Retinal pigment epithelial cell (primary cell): ENCODE data around the gene KRTAP9-9.

Experiments used
- DNase-seq: peaks from one replicate; pipeline ENCODE4 v3.0.0-alpha.2; 2010; ENCODE audit warnings: low read depth
- H3K4me3 ChIP-seq: 2 replicates; pipeline ENCODE4 v1.5.1; 2011; ENCODE audit warnings: mild to moderate bottlenecking, low read length, control low read depth, moderate library complexity
- CTCF ChIP-seq: conservative IDR thresholded peaks from 2 replicates; pipeline ENCODE4 v1.5.1; 2011; ENCODE audit warnings: low read depth, low read length, control low read depth, inconsistent platforms

Gene KRTAP9-9

GRCh38 chr17:41301204-41301790 lies 46.1 kb downstream of the KRTAP9-9 start:
- no peak for DNase-seq
- H3K4me3 ChIP-seq = no peak overlapping the region
- TF ChIP-seq CTCF = no peak

GRCh38 chr17:41301916-41302901 lies 47.0 kb downstream of the KRTAP9-9 start, which contains the start of gene KRTAP29-1:
Gene KRTAP29-1, minus strand, starts transcription at chr17:41302851. Its CDS starts 0 bp downstream, at chr17:41302851.
- H3K4me3 ChIP-seq = no peak within 1 kb of the TSS
- DNase-seq = no peak
- TF ChIP-seq CTCF = no peak

GRCh38 chr17:41302981-41303380 lies 47.8 kb downstream of the KRTAP9-9 start:
- TF ChIP-seq CTCF = no peak
- DNase-seq = no peak
- no peak overlapping the region for H3K4me3 ChIP-seq

- no peak for TF ChIP-seq CTCF
- no peak for DNase-seq
- H3K4me3 ChIP-seq = no peak overlapping the region
These were observed 48.9 kb downstream of the KRTAP9-9 start for GRCh38 chr17:41304091-41304490.
